Globus pallidus (tissue), 1 donor: ENCODE results near the gene RFTN1.

Experiments used
- DNase-seq: peaks from one replicate; pipeline ENCODE4 v3.0.0-alpha.2; 2015; ENCODE audit warnings: low spot score

The RFTN1 gene

GRCh38 chr3:16406166-16406565 lies 107.3 kb downstream of the RFTN1 start:
- no peak for DNase-seq

GRCh38 chr3:16404349-16404895 lies 109.1 kb downstream of the RFTN1 start:
- DNase-seq: no peak

DNA sequence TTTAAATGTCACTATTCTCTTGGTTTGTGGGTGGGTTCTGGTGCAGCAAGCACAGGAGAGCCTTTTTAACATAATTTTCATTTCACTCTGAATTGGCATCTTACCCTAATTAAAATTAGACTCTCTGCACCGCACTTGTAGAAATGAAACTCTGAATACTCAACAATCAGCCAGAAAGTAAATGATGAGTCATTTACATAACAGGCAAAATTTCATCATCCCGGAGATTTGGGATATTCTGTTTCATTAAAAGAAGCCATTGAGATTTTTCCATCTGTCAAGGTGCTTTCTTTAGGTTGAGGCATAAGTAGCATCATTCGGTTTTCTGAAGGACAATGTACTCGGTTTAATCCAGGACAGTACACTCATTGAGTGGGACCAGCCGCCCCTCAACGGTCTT lies 111.0 kb downstream of the RFTN1 start:
- no peak for DNase-seq

DNA sequence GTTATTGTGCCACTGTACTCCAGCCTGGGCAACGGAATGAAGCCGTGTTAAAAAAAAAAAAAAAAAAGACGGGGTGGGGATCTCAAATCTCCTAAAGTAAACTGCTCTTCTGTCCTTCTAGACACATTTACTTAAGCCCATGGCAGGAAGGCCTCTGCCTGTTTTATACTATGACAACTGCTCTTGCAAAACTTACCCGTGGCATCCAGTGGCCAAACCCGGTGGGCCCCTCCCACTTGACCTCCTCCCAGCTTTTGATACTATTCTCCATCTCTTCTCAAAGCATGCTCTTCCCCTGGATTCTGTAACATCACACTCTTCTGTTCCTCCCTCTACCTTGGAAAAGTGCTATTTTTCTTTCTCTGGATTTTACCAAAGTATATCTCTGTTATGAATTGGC lies 112.2 kb downstream of the RFTN1 start:
- DNase-seq: no peak

- no peak for DNase-seq
Observed at GRCh38 chr3:16400106-16400931, 113.2 kb downstream of the RFTN1 start.

DNA sequence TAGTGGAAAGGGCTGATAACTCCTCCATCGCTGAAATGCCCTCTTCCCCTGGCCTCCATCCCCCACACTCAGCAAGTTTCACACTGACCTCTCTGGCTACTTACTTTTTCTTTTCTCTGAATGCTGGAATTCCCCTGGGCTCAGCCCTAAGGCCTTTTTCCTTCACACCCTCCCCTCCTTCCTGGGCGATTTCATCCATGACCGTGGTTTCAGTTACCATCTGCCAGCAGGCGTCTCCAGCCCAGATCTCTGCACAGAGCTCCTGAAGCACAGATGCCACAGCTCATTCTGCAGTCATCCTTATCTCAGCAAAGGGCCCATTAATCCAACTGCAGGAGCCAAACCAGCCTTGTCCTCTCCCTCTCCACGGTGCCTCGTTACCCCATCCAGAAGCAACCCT lies 114.0 kb downstream of the RFTN1 start:
- no peak for DNase-seq

DNA sequence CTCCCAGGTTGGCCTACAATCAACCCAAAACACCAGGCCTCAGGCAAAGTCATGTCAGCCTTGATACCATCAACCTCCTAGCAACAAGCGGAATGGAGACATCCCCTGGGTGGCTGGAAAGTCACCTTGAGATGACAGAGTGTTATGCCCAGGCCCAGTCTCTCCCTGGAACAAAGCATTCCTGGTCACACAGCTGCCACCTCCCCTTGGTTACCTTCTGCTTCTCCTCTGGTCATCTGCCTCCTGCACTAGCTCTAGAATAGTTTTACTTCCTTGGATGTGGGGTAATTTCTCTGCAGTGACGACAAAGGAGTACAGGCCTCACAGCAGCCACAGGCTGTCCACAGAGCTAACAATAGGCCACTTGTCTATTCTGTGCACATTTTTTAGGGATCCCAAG lies 114.9 kb downstream of the RFTN1 start:
- no peak for DNase-seq

- DNase-seq: no peak
Observed at GRCh38 chr3:16396202-16396601, 117.3 kb downstream of the RFTN1 start.

- no peak for DNase-seq
Observed at GRCh38 chr3:16395212-16395611, 118.3 kb downstream of the RFTN1 start.

- DNase-seq: no peak
Observed at GRCh38 chr3:16394639-16395038, 118.9 kb downstream of the RFTN1 start.

GRCh38 chr3:16392717-16393116 lies 120.8 kb downstream of the RFTN1 start:
- no peak for DNase-seq

DNA sequence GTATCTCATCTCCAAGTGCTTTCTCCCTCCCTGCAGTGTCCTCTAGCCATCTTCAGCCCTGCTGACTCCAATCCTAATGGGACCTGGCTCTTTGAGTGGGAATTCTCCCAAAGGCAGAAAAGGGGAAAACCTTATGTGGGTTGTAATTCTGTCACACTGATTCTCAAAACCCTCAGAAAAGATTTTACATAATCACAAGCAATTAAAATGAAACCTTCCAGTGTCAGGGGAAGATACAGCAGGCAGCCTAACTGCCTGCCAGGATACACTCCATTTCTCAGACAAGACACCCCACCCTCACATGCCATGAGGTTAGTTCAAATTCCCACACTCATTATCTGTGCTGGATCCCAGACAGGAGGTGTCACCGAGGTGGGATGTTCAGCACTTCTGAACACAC lies 121.4 kb downstream of the RFTN1 start:
- no peak for DNase-seq

DNA sequence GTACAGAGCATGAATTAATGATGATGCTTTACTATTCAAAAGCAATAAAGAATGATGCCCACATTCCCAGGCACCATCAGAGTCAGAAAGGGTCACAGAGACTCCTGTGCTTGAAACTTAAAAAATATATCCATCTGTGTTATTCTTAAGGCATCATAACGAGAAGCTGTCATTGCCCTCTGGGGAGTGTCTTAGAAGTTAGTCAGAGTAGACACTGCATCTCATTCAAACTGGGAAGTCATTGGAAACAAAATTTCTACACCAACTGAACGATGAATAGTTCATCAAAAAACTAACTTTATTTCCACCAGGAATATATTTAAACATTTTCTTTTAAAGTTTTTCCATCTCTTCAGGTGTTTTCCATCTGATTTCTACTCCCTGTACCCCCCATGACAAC lies 122.9 kb downstream of the RFTN1 start:
- no peak for DNase-seq

DNA sequence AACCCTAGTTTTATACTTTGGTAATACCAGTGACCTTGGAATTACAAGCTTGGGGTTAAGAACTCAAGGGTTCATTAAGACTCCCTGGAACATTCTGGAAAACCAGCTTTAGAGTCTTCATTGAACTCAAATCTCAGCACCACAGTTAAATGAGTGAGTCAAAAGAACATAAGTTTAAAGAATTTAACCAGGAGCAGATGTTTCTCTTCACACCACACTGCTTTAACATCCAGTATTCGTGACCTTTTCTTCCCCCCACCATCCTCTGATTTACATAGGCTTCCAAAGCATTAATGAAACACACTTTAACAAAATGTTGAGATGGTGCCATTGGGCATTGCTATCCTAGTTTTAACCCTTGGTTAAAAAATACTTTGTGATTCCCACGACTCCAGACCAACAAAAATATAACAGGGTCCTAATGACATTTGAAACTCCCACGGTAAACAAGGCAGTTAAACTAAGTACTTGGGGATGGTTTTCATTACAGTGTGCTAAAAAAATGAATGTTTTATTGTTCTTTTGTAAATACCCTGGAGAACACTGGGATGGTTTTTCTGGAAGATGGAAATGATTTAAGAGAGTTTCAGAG lies 124.6 kb downstream of the RFTN1 start:
- no peak for DNase-seq

- DNase-seq: no peak
Observed at GRCh38 chr3:16386561-16386960, 126.9 kb downstream of the RFTN1 start.

DNA sequence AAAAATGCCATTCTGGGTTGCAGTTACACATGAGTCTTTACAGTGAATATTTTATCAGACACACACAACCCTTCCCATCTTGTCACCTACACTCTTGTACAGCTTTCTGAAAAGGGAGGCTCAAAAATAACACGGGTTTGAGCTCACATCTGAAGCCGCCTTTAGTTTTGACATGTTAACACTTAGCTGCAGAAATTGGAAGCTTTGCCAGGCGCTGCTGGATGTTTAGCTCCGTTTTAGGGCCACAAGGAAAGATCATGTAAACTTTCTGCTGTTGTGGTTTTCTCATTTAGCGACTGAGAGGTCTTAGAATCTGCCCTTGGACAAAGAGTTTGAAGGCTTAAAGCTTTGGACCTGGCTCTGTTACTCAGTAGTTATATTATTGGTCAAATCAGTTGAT lies 128.3 kb downstream of the RFTN1 start:
- DNase-seq: no peak

DNA sequence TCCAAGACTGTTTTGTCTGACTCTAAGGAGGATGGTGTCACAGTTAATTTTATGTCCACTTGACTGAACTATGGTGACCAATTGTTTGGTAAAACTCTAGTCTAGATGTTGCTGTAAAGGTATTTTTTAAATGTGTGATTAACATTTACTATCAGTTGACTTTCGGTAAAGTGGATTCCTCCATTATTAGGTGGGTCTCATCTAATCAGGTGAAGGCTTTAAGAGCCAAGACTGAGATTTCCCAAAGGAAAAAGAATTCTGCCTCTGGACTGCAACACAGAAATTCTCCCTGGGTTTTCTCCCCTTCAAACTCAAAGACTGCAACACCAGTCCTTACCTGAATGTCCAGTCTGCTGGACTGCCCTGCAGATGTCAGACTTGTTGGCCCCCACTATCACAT lies 129.6 kb downstream of the RFTN1 start:
- no peak for DNase-seq

DNA sequence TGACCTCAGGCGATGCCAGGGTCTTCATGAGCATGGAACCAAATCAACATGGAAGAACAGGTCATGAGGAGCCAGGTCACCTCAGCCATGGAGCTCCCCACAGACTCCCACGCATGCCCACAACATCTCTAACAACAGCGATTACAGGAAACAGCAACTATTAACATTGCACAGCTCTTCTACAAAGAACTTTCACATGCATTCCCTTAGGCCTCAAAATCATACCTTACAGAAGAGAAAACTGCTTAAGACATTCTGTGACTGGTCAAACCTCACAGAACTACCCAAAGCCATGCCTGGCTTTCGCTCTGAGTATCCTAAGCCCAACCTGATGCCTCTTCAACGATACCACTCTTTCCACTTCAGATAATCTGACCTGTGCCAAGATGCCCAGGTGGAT lies 130.7 kb downstream of the RFTN1 start:
- no peak for DNase-seq

GRCh38 chr3:16381426-16381825 lies 132.1 kb downstream of the RFTN1 start:
- no peak for DNase-seq

DNA sequence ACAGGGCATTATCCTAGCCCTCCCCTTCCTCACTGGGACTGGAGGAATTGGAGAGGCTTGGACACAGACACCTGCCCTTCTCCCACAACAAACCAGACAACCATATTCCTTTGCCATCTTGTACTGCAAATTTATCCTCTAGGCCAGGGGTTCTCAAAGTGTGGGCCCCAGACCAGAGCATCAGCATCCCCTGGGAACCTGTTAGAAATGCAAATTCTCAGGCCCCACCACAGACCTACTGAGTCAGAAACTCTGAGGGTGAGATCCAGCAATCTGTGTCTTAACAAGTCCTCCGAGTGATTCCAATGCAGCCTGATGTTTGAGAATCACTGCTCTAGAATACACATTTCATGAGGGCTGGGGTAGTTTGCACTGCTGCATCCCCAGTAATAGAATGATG lies 133.1 kb downstream of the RFTN1 start:
- no peak for DNase-seq

DNA sequence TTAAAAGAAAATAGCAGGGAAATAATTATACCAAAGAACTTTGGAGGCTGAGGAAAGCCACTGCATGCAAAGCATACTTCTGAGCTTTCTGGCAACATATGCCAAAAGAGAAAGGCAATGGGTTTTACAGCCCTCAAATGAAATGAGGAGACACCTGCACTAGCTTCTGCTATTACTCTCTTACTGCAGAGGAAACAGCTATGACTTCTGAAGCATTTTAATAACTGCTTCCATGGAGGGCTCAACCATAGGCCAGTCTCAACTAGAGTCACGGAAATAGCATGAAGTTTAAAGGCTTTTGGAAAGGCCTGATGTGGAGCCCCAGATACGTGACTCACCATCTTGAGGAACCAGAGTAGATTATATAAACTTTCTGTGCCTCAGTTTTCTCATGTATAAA lies 133.7 kb downstream of the RFTN1 start:
- DNase-seq: no peak

- DNase-seq: no peak
Observed at GRCh38 chr3:16378920-16379319, 134.6 kb downstream of the RFTN1 start.

DNA sequence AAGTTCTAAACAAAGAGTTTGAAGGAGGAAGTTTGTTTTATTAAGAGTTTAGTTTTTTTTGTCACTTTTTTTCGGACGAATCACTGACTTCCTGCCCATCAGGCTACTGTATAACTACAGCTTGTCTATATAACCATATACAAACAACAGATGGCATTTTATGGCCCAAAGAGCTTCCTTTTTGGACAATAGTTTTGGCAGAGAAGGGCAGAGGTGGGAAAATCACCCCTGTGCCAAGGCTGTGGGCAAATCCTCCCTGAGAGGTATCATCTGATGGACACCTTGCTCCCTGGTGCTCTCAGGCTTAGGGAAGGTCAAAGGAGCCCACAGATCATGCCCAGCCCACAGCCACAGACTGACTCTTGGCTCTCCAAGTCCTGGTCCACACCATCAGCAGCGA lies 135.1 kb downstream of the RFTN1 start:
- DNase-seq: no peak

- DNase-seq: no peak
Observed at GRCh38 chr3:16377847-16378302, 135.6 kb downstream of the RFTN1 start.
